ENCODE results near the gene EXD3. TPM values are rescaled to one million over a fixed set of nuclear protein-coding genes. Genes with fewer than 3 reads are reported as not detected.

Gene EXD3
- polyA plus RNA-seq, 4 donors = 8.4 to 26.9 (median 11.4) TPM

- no peak for DNase-seq (ENCODE audit: low read depth in 4 of 4, low spot score in 3 of 4)
These were observed 121.6 kb downstream of the EXD3 start for GRCh38 chr9:137301081-137301947.

GRCh38 chr9:137300567-137301080, 122.3 kb downstream of the EXD3 start:
- no peak for DNase-seq (ENCODE audit: low read depth in 4 of 4, low spot score in 3 of 4)

DNA sequence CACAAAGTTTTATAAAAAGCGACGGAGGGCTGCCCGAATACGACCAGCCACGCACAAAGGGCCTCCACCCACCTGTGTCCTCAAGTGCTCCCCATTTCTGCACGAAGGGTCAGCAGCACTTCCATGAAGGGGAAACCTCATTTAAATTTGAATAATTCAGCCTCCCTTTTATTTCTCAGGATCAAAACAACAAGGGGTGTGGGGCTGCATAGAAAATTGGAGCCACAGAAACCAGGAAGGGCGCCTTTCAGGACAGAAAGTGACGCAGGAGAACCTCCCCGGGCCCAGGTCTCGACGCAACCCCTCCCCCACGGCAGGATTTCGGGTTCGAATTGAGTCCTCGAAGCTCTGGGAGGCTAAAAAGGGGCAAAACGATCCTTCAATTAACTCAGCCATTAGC, 123.0 kb downstream of the EXD3 start:
- DNase-seq (ENCODE audit: low read depth in 4 of 4, low spot score in 3 of 4) = no peak

DNA sequence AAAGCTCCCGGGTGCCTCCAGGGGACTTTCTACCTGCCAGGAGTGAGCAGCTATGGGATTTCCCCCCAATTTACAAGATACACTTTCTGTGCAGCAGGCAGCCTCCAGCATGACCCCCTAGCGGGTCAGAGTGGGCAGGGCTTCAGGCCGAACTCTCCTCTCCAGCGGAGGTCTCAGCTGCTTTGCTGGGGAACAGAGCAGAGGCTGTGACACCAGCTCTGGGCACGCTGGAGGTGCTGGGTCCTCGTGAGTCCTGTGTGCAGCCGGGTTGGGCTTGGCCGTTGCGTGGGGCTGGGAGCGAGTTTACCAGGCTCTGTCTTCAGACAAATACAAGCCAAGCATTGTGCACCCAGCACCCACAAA, 123.8 kb downstream of the EXD3 start:
- DNase-seq (ENCODE audit: low read depth in 4 of 4, low spot score in 3 of 4) = no peak

DNA sequence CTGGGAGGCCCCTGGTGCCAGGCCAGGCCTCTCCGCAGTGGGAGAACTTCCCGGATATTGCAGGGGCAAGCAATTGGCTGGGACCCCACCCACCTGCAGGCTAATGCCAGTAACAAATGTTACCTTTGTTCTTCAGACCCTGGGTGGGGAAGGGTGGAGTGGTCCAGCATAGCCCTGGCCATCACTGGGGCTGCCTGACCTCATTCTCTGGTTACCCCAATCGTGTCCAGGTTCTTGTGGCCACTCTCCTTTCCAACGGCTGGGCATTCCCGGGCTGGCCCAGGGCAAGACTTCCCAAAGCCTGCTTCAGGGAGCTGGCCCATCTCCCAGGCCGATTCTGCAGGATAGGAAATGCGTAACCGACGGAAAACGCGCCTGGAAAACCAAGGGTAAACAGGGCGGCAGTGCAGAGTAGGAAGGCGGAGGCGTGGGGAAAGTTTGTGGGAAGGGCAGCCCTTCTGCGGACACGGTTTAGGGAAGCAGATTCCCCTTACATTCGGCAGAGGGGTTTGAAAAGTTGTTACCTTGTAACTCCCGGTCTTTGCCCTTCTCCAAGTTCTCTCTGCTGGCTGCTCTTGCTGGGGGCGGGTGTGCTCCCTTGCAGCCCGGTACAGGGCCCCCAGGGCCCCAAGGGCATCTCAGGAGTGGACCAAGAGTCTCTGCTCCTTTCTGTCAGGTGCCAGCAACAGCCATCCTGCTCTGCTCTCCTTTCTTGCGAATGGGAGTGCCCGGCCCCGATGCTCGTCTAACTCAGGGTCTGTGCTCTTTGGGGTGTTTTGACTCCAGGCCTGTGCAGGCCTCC, 124.4 kb downstream of the EXD3 start:
- no peak for DNase-seq (ENCODE audit: low read depth in 4 of 4, low spot score in 3 of 4)

DNA sequence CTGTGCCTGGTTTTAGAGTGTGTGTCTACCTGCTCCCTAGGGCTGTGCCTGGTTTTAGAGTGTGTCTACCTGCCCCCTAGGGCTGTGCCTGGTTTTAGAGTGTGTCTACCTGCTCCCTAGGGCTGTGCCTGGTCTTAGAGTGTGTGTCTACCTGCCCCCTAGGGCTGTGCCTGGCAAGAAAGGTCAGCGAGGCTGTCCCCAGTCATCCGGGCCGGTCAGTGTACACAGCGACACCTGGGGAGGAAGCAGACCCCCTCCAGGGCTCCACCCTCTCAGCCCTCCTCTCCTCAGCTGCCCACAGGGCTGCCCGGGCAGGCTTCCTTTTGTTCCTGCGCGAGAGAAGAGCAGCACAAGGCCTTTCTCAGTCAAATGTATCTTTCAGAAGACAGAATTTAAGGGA, 125.0 kb downstream of the EXD3 start:
- DNase-seq (ENCODE audit: low read depth in 4 of 4, low spot score in 3 of 4) = no peak

DNA sequence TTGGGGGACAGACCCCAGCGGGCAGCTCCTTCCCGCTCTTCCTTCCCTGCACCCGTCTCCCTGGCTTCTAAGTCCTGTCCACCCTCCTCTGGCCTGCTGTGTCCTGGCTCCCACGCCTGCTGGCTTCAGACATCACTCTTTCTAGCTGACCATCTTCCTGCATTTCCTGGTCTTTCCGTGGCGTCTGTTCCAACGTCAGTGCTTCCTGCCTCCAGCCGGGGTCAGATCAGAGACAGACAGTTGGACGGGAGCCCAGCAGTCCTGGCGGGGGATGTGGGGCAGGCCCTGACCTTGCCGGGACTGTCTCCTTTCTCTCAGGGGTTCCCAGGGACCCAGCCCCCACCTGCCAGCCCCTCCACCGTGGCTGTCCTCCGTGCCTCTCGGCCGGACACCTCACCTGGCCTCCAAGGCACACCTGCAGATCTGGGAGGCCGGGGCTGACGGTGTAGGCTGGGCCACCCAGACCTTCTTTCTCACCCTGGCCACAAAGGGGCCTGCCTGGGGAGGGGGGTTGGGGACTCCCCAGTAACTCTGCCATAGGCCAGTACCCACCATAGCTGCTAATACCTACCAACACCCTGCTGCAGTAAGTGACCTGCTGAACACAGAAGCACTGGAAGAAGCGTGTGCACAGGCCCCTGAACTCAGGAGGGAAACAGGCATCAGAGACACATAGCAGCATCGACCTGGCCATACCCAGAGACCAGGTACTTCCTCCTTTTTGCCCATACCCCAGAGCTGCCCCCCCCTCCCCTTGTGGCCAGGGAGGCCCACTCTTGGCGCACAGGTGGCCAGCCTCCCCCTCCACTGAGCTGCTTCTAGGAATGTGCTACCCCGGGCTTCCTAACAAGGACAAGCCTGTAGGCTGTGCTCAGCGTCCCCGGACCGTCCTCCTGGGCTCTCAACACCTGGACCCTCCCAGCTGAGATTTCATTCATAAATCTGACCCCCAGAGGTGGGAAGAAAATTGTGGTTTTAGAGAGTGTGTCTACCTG, 126.0 kb downstream of the EXD3 start:
- no peak for DNase-seq (ENCODE audit: low read depth in 4 of 4, low spot score in 3 of 4)

DNA sequence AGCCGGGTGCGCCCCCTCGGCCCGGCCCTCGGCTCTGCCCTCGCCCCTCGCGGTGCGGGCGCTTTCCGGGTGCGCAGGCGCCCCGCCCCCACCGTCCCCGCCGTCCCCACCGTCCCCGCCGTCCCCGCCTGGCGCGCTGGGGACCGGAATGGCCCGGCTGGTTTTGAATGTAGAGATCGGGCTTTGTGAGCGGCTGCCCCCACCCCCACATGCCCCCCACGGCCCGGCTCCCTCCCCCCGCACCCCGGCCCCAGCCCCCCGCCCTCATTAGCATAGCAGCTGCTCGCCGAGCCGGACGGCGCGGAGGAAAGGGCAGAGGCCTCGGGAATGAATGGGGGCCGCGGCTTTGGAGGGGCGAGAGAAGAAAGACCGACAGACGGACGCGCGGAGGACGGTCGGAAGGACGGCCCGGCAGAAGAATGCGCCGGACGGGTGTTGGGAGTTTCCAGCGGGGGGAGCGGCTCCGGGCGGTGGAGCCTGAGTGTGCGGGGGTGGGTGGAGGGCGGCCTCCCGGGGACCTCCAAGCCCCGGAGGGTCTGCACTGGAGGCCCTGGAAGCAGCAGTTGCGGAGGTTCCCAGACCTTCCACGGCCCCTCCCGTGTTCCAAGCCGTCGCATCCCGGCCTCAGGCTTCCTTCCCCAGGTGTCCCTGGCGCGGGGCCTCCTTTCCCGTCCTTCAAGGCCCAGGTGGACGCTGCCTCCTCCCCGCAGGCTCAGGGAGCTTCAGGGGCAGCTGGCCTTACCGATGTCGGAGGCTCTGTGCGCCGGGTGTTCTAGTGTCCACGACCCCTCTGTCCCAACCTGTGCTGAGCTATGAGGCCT, 126.9 kb downstream of the EXD3 start:
- no peak for DNase-seq (ENCODE audit: low read depth in 4 of 4, low spot score in 3 of 4)

DNA sequence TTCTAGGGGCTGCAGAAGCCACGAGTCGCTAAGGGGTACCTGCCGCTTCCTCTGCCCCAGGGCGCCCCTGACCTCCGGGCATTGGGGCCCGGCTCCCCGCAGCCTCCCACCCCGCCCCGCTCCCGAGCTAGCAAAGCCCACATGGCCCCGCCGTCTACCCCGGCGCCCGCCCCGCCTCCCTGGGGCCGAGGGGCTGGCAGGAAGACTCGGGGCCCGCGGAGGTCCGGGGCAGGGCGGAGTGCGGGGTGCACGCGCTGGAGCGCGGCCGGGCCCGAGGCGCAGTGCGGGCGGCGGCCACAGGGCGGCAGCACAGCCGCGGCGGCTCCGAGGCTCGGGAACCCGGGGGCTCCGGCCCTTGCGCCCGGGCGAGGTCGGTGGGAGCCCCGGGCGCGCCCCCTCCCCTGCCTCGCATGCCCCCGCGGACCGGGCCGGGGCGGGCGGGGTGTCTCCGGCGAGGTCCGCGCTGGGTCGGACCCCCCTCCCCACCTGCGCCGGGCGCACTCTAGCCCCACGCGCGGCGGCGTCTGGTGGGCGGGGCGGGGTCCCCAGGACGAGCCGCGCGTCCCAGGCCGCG, 127.6 kb downstream of the EXD3 start:
- no peak for DNase-seq (ENCODE audit: low read depth in 4 of 4, low spot score in 3 of 4)

DNA sequence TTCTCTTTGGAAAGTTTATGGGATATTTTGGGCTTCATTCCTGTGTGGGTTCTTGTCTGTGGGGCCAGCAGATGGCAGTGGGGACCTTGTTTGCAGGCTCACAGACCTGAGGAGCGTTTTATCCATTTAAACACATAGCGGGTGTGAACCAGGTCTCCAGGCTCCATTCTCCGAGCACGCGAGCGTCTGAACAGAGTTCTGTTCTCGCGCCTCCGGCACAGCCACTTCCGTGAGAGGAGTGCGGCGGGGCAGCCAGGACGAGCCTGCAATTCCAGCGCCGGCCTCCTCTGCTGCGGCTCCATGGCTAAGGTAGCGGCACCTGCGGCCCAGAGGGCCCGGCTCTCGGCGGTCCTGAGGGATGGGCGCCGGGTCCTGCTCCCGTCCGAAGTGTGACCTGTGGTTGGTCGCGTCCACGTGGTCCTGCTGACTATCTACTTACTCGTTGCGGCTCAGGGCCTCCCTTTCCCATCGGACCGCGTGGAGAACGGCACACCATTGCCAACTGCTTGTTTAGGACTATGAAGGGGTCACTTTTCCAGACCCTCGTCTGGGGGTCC, 128.2 kb downstream of the EXD3 start:
- no peak for DNase-seq (ENCODE audit: low read depth in 4 of 4, low spot score in 3 of 4)

GRCh38 chr9:137294091-137294680, 128.8 kb downstream of the EXD3 start:
- DNase-seq (ENCODE audit: low read depth in 4 of 4, low spot score in 3 of 4) = no peak

DNA sequence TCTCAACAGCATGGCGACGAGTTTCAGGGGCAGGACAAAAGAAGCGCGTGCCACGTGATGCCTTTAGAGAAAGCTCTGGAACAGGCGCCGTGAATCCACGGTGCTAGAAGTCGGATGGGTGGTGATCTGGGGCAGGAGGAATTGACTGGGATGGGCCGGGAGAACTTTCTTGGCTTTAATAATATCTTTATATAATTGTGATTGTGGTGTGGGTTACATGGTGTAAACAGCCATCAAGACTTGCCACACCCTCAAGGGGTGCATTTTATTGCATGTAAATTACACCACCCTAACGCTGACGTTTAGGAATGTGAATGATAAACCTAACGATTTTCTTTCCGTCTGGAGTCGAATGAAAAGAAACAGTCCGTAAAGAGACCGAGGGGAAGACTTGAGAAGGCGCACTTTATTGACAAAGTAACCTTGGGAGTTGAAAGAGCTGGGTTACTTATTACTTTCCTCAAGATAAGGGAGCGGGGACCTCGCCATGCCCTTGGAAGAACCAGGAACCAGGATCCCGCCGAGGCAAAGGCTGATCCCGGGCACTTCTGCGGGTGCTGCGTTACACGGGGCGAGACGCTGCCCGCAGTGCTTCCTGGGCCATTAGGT, 129.4 kb downstream of the EXD3 start:
- no peak for DNase-seq (ENCODE audit: low read depth in 4 of 4, low spot score in 3 of 4)

GRCh38 chr9:137293094-137293481, 129.9 kb downstream of the EXD3 start:
- no peak for DNase-seq (ENCODE audit: low read depth in 4 of 4, low spot score in 3 of 4)

DNA sequence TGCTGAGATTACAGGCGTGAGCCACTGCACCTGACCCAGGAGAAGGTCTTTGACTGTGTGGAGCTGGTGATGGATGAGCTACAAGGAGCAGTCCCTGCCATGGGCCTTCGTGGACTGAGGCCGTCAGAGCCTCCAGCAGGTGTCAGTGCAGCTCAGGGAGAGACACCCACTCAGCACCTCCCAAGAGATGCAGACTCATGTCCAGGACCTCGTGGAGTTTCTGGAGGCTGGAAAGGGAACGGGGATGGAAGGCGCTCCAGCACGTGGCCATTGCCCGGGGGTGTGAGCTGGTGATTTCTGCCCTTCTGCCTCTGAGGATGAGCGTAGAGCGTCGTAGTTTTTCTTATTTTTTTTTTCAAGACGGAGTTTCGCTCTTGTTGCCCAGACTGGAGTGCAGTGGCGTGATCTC, 136.0 kb downstream of the EXD3 start:
- no peak for DNase-seq (ENCODE audit: low read depth in 4 of 4, low spot score in 3 of 4)

DNA sequence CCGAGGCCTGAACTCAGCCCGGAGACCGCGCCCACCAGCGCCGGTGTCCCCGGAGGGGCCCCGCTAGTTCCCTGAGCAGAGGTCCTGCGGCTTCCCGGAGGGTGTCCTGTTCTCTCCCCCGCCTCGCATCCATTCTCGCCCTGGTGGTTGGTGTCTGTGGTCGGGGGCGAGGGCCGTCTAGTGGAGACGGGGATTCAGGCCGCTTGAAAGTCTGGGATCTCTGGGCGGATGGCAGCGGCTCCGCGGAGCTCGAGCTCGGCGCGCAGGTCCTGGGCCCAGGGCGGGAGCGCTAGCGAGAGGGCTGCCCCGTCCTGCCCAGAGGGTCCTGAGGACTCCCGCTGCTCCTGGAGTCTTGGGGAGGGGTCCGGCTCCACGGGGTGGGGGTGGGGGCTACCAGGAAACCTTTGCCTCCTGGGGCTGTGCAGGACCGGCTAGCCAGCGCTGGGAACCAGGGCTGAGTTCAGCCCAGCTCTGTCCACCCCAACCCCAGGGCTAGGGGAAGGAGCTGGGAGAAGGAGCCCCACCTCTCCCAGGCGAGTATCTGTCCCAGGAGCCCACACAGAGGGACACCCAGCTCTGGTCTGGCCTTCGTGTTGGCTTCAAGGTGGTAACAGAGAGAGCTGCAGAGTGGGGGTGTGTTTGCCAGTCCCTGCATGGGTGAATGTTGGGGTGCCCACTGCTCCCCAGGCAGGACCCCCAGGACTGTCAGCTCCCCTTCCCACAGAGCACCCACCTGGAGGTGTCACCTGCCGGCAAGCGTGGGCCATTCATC, 141.4 kb downstream of the EXD3 start:
- DNase-seq (ENCODE audit: low read depth in 4 of 4, low spot score in 3 of 4) = no peak

DNA sequence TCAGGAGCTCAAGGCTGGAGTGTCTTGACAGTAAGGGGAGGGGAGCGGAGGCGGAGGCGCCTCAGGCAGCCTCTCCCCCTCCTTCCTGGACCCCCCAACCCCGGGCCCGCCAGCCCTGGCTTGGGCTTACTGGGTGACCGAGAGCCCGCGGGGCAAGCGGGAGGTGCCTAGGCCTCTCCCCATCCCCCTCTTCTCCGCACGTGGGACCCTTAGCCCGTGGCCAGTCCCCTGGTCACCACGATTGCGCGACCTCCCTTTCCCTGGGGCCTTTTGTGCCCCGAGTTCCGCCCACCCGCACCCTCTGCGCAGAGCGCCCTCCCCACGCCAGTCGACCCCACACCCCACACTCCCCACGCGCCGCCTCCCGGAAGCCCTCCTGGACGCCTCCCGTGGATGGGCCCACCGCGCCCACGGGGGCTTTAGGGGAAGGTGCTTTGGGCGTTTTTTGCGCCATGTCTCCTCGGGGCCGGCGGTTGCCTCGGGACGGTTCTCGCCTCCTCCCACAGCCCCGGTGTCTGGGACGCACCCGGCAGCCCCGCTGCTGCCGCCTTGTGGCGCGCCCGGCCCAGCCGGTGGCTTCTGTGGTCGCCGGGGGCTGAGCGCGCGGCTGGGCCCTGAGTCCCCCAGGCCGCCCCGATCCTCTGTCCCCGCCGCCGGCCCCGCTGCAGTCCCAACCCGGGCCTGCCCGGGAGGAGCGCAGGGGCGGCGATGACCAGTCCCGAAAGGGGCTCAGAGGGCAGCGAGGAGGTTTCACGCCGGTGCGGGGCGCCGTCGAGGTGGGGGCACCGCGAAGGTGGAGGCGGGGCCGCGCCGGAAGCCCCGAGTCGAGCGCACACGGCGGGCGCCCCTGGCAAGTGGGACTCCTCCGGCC, 142.3 kb downstream of the EXD3 start:
- no peak for DNase-seq (ENCODE audit: low read depth in 4 of 4, low spot score in 3 of 4)

Measured in left renal pelvis (tissue), 4 donors.